Keratinocyte (primary cell): Measurements from ENCODE around the gene QRICH2.

Source experiments
- CTCF ChIP-seq, 3 experiments: IDR thresholded peaks in 1 of 3; conservative IDR thresholded peaks in 1 of 3; optimal IDR thresholded peaks in 1 of 3; 2 replicates in 2 of 3; 3 replicates in 1 of 3; pipeline versions ENCODE3 to v1.5.1; 2011; ENCODE audit warnings: low read length in 3 of 3, mild to moderate bottlenecking in 3 of 3, moderate library complexity in 2 of 3, control low read depth in 1 of 3, inconsistent platforms in 1 of 3; ENCODE audit not compliant: insufficient read depth in 2 of 3; ENCODE audit errors: extremely low read depth in 1 of 3
- EZH2 ChIP-seq: IDR thresholded peaks from one replicate; pipeline ENCODE4 v1.6.1; 2012; ENCODE audit warnings: inconsistent platforms, mild to moderate bottlenecking, low read length, moderate library complexity

- TF ChIP-seq CTCF (optimal IDR thresholded peaks at IDR 0.05 in 1 of 3, IDR thresholded peaks at IDR 0.05 in 1 of 3, conservative IDR thresholded peaks at IDR 0.05 in 1 of 3; ENCODE audit: extremely low read depth in 1 of 3, insufficient read depth in 2 of 3, low read length in 3 of 3): no peak
- TF ChIP-seq EZH2: no peak
These were observed 75.7 kb downstream of the QRICH2 start for GRCh38 chr17:76232342-76232741.
